DND-41 (cell line): ENCODE results near the gene TBC1D21.

ENCODE experiments used
- EZH2 ChIP-seq: IDR thresholded peaks from 3 replicates; pipeline ENCODE4 v1.6.1; 2012; ENCODE audit warnings: borderline replicate concordance, low read depth, mild to moderate bottlenecking, moderate library complexity, low read length, inconsistent platforms; ENCODE audit not compliant: severe bottlenecking
- TF ChIP-seq, protein P1 (sequence below): IDR thresholded peaks from 2 replicates; pipeline ENCODE4 v1.5.1; 2012; ENCODE audit warnings: borderline replicate concordance, low read length, moderate library complexity, mild to moderate bottlenecking; ENCODE audit not compliant: poor library complexity, severe bottlenecking; ENCODE audit errors: extremely low read depth

DNA sequence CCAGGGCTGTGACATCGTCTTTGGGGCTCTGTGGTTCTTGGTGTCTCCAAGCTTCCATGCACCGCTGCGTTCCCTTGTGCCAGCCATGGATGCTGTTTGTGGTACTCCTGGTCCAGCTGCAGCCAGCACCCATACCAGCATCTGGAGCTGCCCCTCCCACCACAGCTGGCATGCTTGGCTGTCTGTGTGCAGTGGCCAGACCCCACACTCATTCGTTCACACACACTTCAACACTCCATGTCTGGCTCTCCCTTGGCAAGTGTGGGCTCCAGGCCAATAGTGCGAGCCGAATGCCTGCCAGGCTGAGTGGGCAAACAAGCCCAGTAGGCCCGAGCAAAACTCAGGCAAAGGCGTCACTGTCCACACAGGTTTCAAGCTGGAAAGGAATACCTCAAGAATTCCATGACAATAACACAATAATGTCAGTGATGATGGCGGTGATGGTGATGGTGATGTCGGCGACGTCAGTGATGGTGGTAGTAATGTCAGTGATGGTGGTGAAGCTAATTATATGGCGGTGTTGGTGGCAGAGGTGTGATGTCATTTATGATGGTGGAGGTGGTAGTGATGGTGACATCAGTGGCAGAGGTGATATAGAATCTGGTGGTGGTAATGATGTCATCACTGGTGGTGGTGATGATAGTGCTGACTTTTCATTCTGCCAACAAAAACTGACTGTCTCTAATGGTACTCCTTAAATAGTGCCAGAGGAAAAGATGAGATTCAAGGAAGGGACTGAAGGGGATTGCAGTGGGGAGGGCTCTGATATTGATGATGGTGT, 19.3 kb downstream of the TBC1D21 start:
- TF ChIP-seq, protein P1, sequence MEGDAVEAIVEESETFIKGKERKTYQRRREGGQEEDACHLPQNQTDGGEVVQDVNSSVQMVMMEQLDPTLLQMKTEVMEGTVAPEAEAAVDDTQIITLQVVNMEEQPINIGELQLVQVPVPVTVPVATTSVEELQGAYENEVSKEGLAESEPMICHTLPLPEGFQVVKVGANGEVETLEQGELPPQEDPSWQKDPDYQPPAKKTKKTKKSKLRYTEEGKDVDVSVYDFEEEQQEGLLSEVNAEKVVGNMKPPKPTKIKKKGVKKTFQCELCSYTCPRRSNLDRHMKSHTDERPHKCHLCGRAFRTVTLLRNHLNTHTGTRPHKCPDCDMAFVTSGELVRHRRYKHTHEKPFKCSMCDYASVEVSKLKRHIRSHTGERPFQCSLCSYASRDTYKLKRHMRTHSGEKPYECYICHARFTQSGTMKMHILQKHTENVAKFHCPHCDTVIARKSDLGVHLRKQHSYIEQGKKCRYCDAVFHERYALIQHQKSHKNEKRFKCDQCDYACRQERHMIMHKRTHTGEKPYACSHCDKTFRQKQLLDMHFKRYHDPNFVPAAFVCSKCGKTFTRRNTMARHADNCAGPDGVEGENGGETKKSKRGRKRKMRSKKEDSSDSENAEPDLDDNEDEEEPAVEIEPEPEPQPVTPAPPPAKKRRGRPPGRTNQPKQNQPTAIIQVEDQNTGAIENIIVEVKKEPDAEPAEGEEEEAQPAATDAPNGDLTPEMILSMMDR = no peak
- TF ChIP-seq EZH2 = no peak
